SK-N-SH treated with all-trans-retinoic acid at 6 μM for 48 hours (cell line): ENCODE data around the gene CFAP299.

Source experiments
- CREB5 ChIP-seq: fragments of 250-450 bp; sonication (Bioruptor Pico); IDR thresholded peaks from 2 replicates; pipeline ENCODE4 v1.5.1; 2020; ENCODE audit warnings: low read depth, mild to moderate bottlenecking, moderate library complexity
- ESRRG ChIP-seq: fragments of 250-450 bp; sonication (Bioruptor Pico); IDR thresholded peaks from 2 replicates; pipeline ENCODE4 v1.6.1; 2021; ENCODE audit warnings: mild to moderate bottlenecking
- POU6F1 ChIP-seq: fragments of 250-450 bp; sonication (Bioruptor Pico); IDR thresholded peaks from 2 replicates; pipeline ENCODE4 v1.8.0; 2021; ENCODE audit warnings: low read depth, mild to moderate bottlenecking, moderate library complexity, borderline replicate concordance
- RARB ChIP-seq: fragments of 250-450 bp; sonication (Bioruptor Pico); IDR thresholded peaks from 2 replicates; pipeline ENCODE4 v1.8.0; 2021; ENCODE audit warnings: mild to moderate bottlenecking, moderate library complexity
- SNAI2 ChIP-seq: fragments of 250-450 bp; sonication (Bioruptor Pico); IDR thresholded peaks from 2 replicates; pipeline ENCODE4 v1.5.0; 2020; ENCODE audit warnings: mild to moderate bottlenecking, moderate library complexity
- TCF4 ChIP-seq: fragments of 250-450 bp; sonication (Bioruptor Pico); IDR thresholded peaks from 2 replicates; pipeline ENCODE4 v1.8.0; 2021; ENCODE audit warnings: mild to moderate bottlenecking, moderate library complexity, borderline replicate concordance
- ZFP3 ChIP-seq: fragments of 250-450 bp; sonication (Bioruptor Pico); IDR thresholded peaks from 2 replicates; pipeline ENCODE4 v1.5.0; 2020; ENCODE audit warnings: mild to moderate bottlenecking, moderate library complexity
- ZNF70 ChIP-seq: fragments of 450-650 bp; formaldehyde crosslinking; IDR thresholded peaks from 2 replicates; pipeline ENCODE4 v1.5.0; 2020; ENCODE audit warnings: mild to moderate bottlenecking, moderate library complexity
- TF ChIP-seq, protein P1 (sequence below): fragments of 250-450 bp; sonication (Bioruptor Pico); IDR thresholded peaks from 2 replicates; pipeline ENCODE4 v1.8.0; 2020; ENCODE audit warnings: mild to moderate bottlenecking, moderate library complexity, borderline replicate concordance

DNA sequence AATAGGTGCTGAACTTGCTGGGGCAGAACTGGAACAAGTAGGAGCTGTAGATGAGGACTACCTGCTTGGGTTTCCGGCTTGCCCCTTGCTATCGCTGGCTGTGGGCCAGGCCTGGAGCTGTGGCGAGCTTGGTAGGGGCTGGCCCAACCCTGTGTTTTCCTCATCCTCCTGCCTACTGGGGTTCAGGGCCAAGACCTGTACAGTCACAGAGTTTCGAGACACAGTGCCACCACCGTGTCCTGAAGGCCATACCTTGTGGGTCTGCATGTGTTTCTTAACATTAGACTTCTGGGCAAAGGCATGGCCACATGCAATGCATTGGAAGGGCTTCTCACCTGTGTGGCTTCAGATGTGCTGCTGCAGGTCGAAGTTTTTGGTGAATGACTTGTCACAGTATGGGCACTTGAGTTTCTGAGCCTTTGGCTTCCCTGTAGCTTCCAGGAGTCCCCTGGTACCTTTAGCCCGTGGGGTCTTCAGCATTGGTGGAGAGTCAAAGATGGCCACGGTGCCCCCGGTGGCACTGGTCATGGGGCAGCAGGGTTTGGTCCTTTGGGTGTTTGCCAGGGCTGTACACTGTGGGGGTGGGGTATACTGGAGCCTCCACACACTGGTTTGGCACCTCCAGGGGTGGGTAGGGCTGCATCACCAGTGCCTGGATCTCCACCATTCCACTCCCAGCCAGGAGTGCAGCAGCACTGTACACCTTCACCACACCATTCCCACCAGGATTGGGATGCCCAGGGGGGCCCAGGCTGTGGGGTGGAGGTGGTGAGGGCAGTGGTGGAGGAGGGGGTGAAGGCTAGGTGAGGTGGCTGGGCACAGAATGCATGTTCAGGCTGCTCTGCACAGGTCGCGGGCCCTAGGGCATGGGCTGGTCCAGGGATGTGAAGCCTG lies 52.1 kb downstream of the CFAP299 start:
- no peak for TF ChIP-seq SNAI2 (CRISPR knock-in tag)
- no peak for TF ChIP-seq ESRRG (CRISPR knock-in tag)
- TF ChIP-seq TCF4 (CRISPR knock-in tag) = no peak
- TF ChIP-seq POU6F1 (CRISPR knock-in tag) = no peak
- no peak for TF ChIP-seq RARB
- TF ChIP-seq ZNF70 (CRISPR knock-in tag) = no peak
- no peak for TF ChIP-seq ZFP3 (CRISPR knock-in tag)
- TF ChIP-seq CREB5 = no peak
- TF ChIP-seq, protein P1, sequence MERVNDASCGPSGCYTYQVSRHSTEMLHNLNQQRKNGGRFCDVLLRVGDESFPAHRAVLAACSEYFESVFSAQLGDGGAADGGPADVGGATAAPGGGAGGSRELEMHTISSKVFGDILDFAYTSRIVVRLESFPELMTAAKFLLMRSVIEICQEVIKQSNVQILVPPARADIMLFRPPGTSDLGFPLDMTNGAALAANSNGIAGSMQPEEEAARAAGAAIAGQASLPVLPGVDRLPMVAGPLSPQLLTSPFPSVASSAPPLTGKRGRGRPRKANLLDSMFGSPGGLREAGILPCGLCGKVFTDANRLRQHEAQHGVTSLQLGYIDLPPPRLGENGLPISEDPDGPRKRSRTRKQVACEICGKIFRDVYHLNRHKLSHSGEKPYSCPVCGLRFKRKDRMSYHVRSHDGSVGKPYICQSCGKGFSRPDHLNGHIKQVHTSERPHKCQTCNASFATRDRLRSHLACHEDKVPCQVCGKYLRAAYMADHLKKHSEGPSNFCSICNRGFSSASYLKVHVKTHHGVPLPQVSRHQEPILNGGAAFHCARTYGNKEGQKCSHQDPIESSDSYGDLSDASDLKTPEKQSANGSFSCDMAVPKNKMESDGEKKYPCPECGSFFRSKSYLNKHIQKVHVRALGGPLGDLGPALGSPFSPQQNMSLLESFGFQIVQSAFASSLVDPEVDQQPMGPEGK = no peak
